KMS-11 (cell line): ENCODE data around the gene RNF169.

ENCODE experiments used
- H2AFZ ChIP-seq: fragments of 200-600 bp; sonication (generic); 2 replicates; pipeline ENCODE4 v1.6.1; 2016; ENCODE audit warnings: antibody characterized with exemption, mixed run types, low read depth
- H3K27ac ChIP-seq: fragments of 200-600 bp; sonication (generic); 2 replicates; pipeline ENCODE4 v1.6.1; 2016; ENCODE audit warnings: mild to moderate bottlenecking, mixed run types
- H3K27me3 ChIP-seq: fragments of 200-600 bp; sonication (generic); 2 replicates; pipeline ENCODE4 v1.6.1; 2017; ENCODE audit warnings: mild to moderate bottlenecking, low read depth, mixed run types, moderate library complexity; ENCODE audit not compliant: insufficient read depth
- H3K36me3 ChIP-seq: fragments of 200-600 bp; sonication (generic); 2 replicates; pipeline ENCODE4 v1.6.1; 2017; ENCODE audit warnings: mild to moderate bottlenecking, mixed run types; ENCODE audit not compliant: insufficient read depth
- H3K4me1 ChIP-seq: fragments of 200-600 bp; sonication (generic); 2 replicates; pipeline ENCODE4 v1.6.1; 2016; ENCODE audit warnings: mild to moderate bottlenecking, low read depth, mixed run types; ENCODE audit not compliant: poor library complexity, severe bottlenecking
- H3K4me2 ChIP-seq: fragments of 200-600 bp; sonication (generic); 2 replicates; pipeline ENCODE4 v1.7.0; 2016; ENCODE audit warnings: mild to moderate bottlenecking, mixed run types
- H3K4me3 ChIP-seq: fragments of 200-600 bp; sonication (generic); IDR thresholded peaks from 2 replicates; pipeline ENCODE4 v1.6.1; 2017; ENCODE audit warnings: low read depth, low read length, mixed read lengths; ENCODE audit not compliant: insufficient read depth
- H3K79me2 ChIP-seq: fragments of 200-600 bp; sonication (generic); 2 replicates; pipeline ENCODE4 v1.6.1; 2016; ENCODE audit warnings: low read depth, mixed run types; ENCODE audit not compliant: insufficient read depth
- H3K9ac ChIP-seq: fragments of 200-600 bp; sonication (generic); 2 replicates; pipeline ENCODE4 v1.6.1; 2016; ENCODE audit warnings: mild to moderate bottlenecking, mixed run types
- H4K20me1 ChIP-seq: fragments of 200-600 bp; sonication (generic); 2 replicates; pipeline ENCODE4 v1.6.1; 2016; ENCODE audit warnings: mild to moderate bottlenecking, mixed run types; ENCODE audit not compliant: insufficient read depth
- TF ChIP-seq, protein P1 (sequence below): fragments of 200-600 bp; sonication (generic); conservative IDR thresholded peaks from 2 replicates; pipeline ENCODE4 v1.6.1; 2017; ENCODE audit warnings: low read depth, mild to moderate bottlenecking, antibody characterized with exemption, low read length, moderate library complexity, mixed read lengths

Gene RNF169

GRCh38 chr11:74739546-74740270, 8.9 kb upstream of the RNF169 start:
- Histone ChIP-seq H3K4me2 (no peak overlapping the region), H3K79me2 (no peaks in the 10 kb centered on the region), H3K9ac (no peak overlapping the region), H3K27me3 (no peaks in the 10 kb centered on the region), H3K4me3 (no peak overlapping the region), H4K20me1 (no peaks in the 10 kb centered on the region), H3K36me3 (no peaks in the 10 kb centered on the region), H3K27ac (no peak overlapping the region), H2AFZ (no peak overlapping the region), H3K4me1 (no peaks in the 10 kb centered on the region)
- TF ChIP-seq, protein P1, sequence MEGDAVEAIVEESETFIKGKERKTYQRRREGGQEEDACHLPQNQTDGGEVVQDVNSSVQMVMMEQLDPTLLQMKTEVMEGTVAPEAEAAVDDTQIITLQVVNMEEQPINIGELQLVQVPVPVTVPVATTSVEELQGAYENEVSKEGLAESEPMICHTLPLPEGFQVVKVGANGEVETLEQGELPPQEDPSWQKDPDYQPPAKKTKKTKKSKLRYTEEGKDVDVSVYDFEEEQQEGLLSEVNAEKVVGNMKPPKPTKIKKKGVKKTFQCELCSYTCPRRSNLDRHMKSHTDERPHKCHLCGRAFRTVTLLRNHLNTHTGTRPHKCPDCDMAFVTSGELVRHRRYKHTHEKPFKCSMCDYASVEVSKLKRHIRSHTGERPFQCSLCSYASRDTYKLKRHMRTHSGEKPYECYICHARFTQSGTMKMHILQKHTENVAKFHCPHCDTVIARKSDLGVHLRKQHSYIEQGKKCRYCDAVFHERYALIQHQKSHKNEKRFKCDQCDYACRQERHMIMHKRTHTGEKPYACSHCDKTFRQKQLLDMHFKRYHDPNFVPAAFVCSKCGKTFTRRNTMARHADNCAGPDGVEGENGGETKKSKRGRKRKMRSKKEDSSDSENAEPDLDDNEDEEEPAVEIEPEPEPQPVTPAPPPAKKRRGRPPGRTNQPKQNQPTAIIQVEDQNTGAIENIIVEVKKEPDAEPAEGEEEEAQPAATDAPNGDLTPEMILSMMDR = peak; percentile 98

DNA sequence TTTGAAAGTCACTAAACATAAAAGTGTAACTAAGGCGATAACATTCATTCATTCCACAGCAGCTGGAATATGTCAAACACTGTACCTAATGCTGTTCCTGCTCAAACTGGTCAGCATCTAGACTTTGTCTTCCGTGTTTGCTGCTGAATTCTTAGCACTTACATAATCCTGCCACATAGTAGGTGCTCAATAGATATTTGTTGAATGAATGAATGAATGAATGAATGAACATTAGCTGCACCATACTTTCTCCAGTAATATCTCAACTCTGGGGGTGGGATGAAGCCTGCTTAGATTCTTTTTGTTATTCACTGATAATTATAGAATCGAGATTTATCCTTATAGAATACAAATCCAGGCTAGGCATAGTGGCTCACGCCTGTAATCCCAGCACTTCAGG, 6.6 kb upstream of the RNF169 start:
- no peaks in the 10 kb centered on the region for H3K27me3 ChIP-seq
- TF ChIP-seq, protein P1 = no peak

DNA sequence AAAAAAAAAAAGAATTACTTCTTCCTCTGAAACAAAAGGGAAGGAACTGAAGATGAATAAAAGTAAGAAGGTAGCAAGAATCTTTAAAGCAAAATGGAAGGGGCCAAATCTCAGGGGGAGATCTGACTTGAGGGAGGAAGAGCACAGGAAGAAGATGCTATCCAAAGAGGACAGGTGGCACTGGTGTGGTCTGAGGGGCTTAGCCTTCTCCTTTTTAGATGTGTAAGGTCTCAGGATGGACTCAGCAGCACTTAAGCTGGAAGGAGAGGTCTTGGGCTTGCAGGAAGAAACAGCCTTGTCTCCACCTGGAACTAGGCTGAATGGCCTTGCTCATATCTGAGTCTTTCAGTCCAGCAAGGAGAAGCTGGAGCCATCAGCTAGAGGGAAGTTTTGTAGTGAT, 5.0 kb upstream of the RNF169 start:
- H3K4me2 ChIP-seq = no peak overlapping the region
- no peak overlapping the region for H3K27ac ChIP-seq
- H3K36me3 ChIP-seq = no peaks in the 10 kb centered on the region
- TF ChIP-seq, protein P1 = no peak
- H3K79me2 ChIP-seq = no peaks in the 10 kb centered on the region
- no peaks in the 10 kb centered on the region for H4K20me1 ChIP-seq
- H3K4me3 ChIP-seq = no peak overlapping the region
- H2AFZ ChIP-seq = no peak overlapping the region
- H3K27me3 ChIP-seq = no peaks in the 10 kb centered on the region
- no peak overlapping the region for H3K9ac ChIP-seq
- H3K4me1 ChIP-seq = peaks cover 14% of the 10 kb centered on the region

More for the DNA sequence above, 6.6 kb upstream of the RNF169 start:
- Histone ChIP-seq H3K4me3 (no peak overlapping the region), H4K20me1 (no peaks in the 10 kb centered on the region), H3K79me2 (no peaks in the 10 kb centered on the region), H3K4me1 (no peaks in the 10 kb centered on the region), H2AFZ (no peak overlapping the region), H3K9ac (no peak overlapping the region), H3K36me3 (no peaks in the 10 kb centered on the region), H3K4me2 (no peak overlapping the region), H3K27ac (no peak overlapping the region)

GRCh38 chr11:74744277-74744676, 4.4 kb upstream of the RNF169 start:
- Histone ChIP-seq H3K27ac (no peak overlapping the region), H3K36me3 (no peaks in the 10 kb centered on the region), H3K27me3 (no peaks in the 10 kb centered on the region), H3K4me3 (no peak overlapping the region), H3K4me1 (peaks cover 14% of the 10 kb centered on the region), H3K79me2 (peaks cover under 1% of the 10 kb centered on the region; the same call in 1 of the 2 replicates), H4K20me1 (no peaks in the 10 kb centered on the region), H2AFZ (no peak overlapping the region), H3K4me2 (no peak overlapping the region), H3K9ac (no peak overlapping the region)
- TF ChIP-seq, protein P1 = no peak
